Subcutaneous adipose tissue (tissue), 4 donors: ENCODE results near the gene IFT27. TPM values are rescaled to one million over a fixed set of nuclear protein-coding genes. Genes with fewer than 3 reads are reported as not detected.

ENCODE experiments used
- CTCF ChIP-seq: fragments of 450-650 bp; IDR thresholded peaks from one replicate; pipeline ENCODE4 v1.5.1; 2016; ENCODE audit warnings: low read depth, mild to moderate bottlenecking, control low read depth, antibody characterized with exemption, moderate library complexity
- total RNA-seq, 4 donors: library from RNA; depleted of rRNA; stranded (reverse); fragments of >200 nt; gene quantifications; one replicate each; pipeline ENCODE4 v1.1.0, GENCODE V29; 2016

Gene IFT27
- total RNA-seq, result 10 to 100 TPM; 10.7 to 15.9 (median 15.1) TPM

GRCh38 chr22:36775964-36776669 lies at the start of gene IFT27:
Gene IFT27, minus strand, starts transcription at chr22:36776119. Its CDS starts 412 bp downstream, at chr22:36775707.
- no peak for TF ChIP-seq CTCF

GRCh38 chr22:36824655-36825054 lies 48.7 kb upstream of the IFT27 start:
- no peak for TF ChIP-seq CTCF

- no peak for TF ChIP-seq CTCF
Observed at GRCh38 chr22:36823186-36823839, 47.4 kb upstream of the IFT27 start.

GRCh38 chr22:36822581-36822980 lies 46.7 kb upstream of the IFT27 start:
- no peak for TF ChIP-seq CTCF

GRCh38 chr22:36819112-36819511 lies 43.2 kb upstream of the IFT27 start:
- no peak for TF ChIP-seq CTCF

GRCh38 chr22:36818010-36818642 lies 42.2 kb upstream of the IFT27 start:
- no peak for TF ChIP-seq CTCF

- TF ChIP-seq CTCF, result no peak
Observed at GRCh38 chr22:36817525-36817848, 41.6 kb upstream of the IFT27 start.
